NB4 (cell line): ENCODE measurements around the gene CBLB.

ENCODE experiments used
- CTCF ChIP-seq: IDR thresholded peaks from one replicate; pipeline ENCODE4 v1.5.1; 2012; ENCODE audit warnings: low read depth, low read length
- MAX ChIP-seq: IDR thresholded peaks from 2 replicates; pipeline ENCODE4 v1.6.1; 2011; ENCODE audit warnings: low read depth, low read length
- POLR2A ChIP-seq: IDR thresholded peaks from 2 replicates; pipeline ENCODE4 v1.6.1; 2011; ENCODE audit warnings: mild to moderate bottlenecking; ENCODE audit not compliant: insufficient read length; ENCODE audit errors: extremely low read depth

- TF ChIP-seq POLR2A (no peak), MAX (no peak), CTCF (no peak)
Observed at GRCh38 chr3:105615814-105616213, 253.0 kb downstream of the CBLB start.
